Measurements from ENCODE around the gene PROB1.

DNA sequence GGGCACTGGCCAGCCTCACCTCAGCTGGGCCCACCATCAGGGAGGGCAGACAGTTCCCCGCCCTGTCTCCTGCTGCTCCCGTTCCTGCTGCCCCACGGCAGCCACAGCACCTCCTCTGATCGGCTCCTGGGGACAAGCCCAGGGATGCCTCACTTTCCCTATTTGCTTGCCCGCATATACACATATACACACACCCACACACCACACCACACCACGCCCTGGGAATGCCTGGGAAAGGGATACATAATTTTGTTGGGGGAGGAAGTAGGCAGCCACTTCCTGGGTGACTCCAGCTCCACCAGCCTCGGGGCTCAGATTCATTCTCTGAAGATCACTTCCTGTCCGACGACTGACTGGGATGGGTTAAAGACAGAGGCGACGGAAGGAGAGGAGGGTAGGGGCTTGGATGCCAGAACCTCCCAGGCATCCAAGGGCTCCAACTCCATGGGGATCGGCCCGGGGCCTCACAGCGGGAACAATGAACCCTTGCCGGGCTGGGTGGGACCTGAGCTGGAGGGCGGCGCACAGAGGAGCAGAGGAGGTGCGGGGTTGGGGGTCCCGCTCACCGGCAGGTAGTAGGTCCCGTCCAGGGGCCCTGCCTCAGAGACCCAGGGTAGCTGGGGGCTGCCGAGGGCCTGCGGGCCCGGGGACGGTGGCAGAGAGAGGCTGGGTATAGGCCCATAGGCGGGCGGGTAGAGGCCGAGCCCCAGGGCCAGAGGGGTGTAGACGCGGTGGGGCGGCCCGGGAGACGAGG is 3.2 kb downstream of the PROB1 start:
- TF ChIP-seq, protein P1, sequence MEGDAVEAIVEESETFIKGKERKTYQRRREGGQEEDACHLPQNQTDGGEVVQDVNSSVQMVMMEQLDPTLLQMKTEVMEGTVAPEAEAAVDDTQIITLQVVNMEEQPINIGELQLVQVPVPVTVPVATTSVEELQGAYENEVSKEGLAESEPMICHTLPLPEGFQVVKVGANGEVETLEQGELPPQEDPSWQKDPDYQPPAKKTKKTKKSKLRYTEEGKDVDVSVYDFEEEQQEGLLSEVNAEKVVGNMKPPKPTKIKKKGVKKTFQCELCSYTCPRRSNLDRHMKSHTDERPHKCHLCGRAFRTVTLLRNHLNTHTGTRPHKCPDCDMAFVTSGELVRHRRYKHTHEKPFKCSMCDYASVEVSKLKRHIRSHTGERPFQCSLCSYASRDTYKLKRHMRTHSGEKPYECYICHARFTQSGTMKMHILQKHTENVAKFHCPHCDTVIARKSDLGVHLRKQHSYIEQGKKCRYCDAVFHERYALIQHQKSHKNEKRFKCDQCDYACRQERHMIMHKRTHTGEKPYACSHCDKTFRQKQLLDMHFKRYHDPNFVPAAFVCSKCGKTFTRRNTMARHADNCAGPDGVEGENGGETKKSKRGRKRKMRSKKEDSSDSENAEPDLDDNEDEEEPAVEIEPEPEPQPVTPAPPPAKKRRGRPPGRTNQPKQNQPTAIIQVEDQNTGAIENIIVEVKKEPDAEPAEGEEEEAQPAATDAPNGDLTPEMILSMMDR (IDR thresholded peaks at IDR 0.05 in 4 of 5, conservative IDR thresholded peaks at IDR 0.05 in 1 of 5) = no peak
- no peak for TF ChIP-seq POLR2A (IDR thresholded peaks at IDR 0.05)

All from gastrocnemius medialis (tissue), 4 donors.